GM23338 (cell line): Measurements from ENCODE around the gene RNU1-2. TPM values are rescaled to one million over a fixed set of nuclear protein-coding genes. Genes with fewer than 3 reads are reported as not detected.
"Not testable (repeated sequence)": the region's sequence is repeated elsewhere in the genome, so short reads cannot be mapped to it uniquely, and the experiment has no call there.

Experiments
- ATAC-seq: fragments of 200-7000 bp; cut with Tn5 transposase; 3 replicates; pipeline ENCODE4 v1.9.1; 2020
- DNase-seq: peaks from one replicate; pipeline ENCODE4 v3.0.0-alpha.2; 2015; ENCODE audit warnings: low spot score
- H2AFZ ChIP-seq: fragments of 200-600 bp; sonication (generic); 2 replicates; pipeline ENCODE4 v1.8.0; 2016; ENCODE audit warnings: antibody characterized with exemption, mild to moderate bottlenecking, moderate library complexity
- H3F3A ChIP-seq: fragments of 200-600 bp; sonication (generic); replicated peaks from 2 replicates; pipeline ENCODE4 v1.8.0; 2017; ENCODE audit warnings: antibody characterized with exemption, mixed run types, low read depth
- H3K27ac ChIP-seq: fragments of 200-600 bp; sonication (generic); 2 replicates; pipeline ENCODE4 v1.6.1; 2016; ENCODE audit warnings: low read depth
- H3K27me3 ChIP-seq: fragments of 200-600 bp; sonication (generic); 2 replicates; pipeline ENCODE4 v1.8.0; 2016; ENCODE audit warnings: mild to moderate bottlenecking, mixed run types, moderate library complexity; ENCODE audit not compliant: insufficient read depth
- H3K36me3 ChIP-seq: fragments of 200-600 bp; sonication (generic); 2 replicates; pipeline ENCODE4 v1.8.0; 2016; ENCODE audit warnings: mild to moderate bottlenecking; ENCODE audit not compliant: insufficient read depth
- H3K4me1 ChIP-seq: fragments of 200-600 bp; sonication (generic); 2 replicates; pipeline ENCODE4 v1.8.0; 2016; ENCODE audit warnings: mild to moderate bottlenecking, moderate library complexity; ENCODE audit not compliant: insufficient read depth
- H3K4me2 ChIP-seq: fragments of 200-600 bp; sonication (generic); 2 replicates; pipeline ENCODE4 v1.7.1; 2017; ENCODE audit warnings: mixed run types
- H3K4me3 ChIP-seq: fragments of 200-600 bp; sonication (generic); 2 replicates; pipeline ENCODE4 v1.6.1; 2016; ENCODE audit warnings: mixed run types
- H3K79me2 ChIP-seq: fragments of 200-600 bp; sonication (generic); replicated peaks from 2 replicates; pipeline ENCODE4 v1.8.0; 2017; ENCODE audit warnings: mild to moderate bottlenecking; ENCODE audit not compliant: insufficient read depth
- H3K9me2 ChIP-seq: fragments of 200-600 bp; sonication (generic); 2 replicates; pipeline ENCODE4 v1.8.0; 2017; ENCODE audit not compliant: insufficient read depth
- H4K20me1 ChIP-seq: fragments of 200-600 bp; sonication (generic); replicated peaks from 2 replicates; pipeline ENCODE4 v1.8.0; 2017; ENCODE audit warnings: mild to moderate bottlenecking; ENCODE audit not compliant: insufficient read depth
- H3K27ac Mint-ChIP-seq: 2 replicates; pipeline ENCODE4 v1.8.0; 2020; ENCODE audit warnings: inconsistent platforms, mild to moderate bottlenecking, moderate library complexity, mixed read lengths
- H3K27me3 Mint-ChIP-seq: 3 replicates; pipeline ENCODE4 v1.8.0; 2022; ENCODE audit warnings: low read depth, mild to moderate bottlenecking, moderate library complexity, mixed read lengths, inconsistent platforms; ENCODE audit not compliant: insufficient read depth, poor library complexity
- H3K36me3 Mint-ChIP-seq: 3 replicates; pipeline ENCODE4 v1.8.0; 2021; ENCODE audit warnings: low read depth, mild to moderate bottlenecking, inconsistent platforms, moderate library complexity, mixed read lengths
- H3K4me1 Mint-ChIP-seq: 3 replicates; pipeline ENCODE4 v1.8.0; 2020; ENCODE audit warnings: mild to moderate bottlenecking, inconsistent platforms, mixed read lengths
- H3K4me3 Mint-ChIP-seq: 3 replicates; pipeline ENCODE4 v1.8.0; 2021; ENCODE audit warnings: moderate library complexity, mild to moderate bottlenecking, inconsistent platforms, mixed read lengths
- H3K9me3 Mint-ChIP-seq: 3 replicates; pipeline ENCODE4 v1.8.0; 2020; ENCODE audit warnings: moderate library complexity, mild to moderate bottlenecking, inconsistent platforms, mixed read lengths
- EZH2 ChIP-seq: fragments of 200-600 bp; sonication (generic); IDR thresholded peaks from one replicate; pipeline ENCODE4 v1.8.0; 2017; ENCODE audit warnings: antibody characterized with exemption, mild to moderate bottlenecking, low read depth; ENCODE audit not compliant: unreplicated experiment
- EZH2phosphoT487 ChIP-seq: fragments of 200-600 bp; sonication (generic); IDR thresholded peaks from one replicate; pipeline ENCODE4 v1.8.1; 2018; ENCODE audit warnings: antibody characterized with exemption; ENCODE audit not compliant: unreplicated experiment
- JUNB ChIP-seq: IDR thresholded peaks from one replicate; pipeline ENCODE4 v1.6.1; 2016; ENCODE audit warnings: antibody characterized with exemption; ENCODE audit not compliant: unreplicated experiment
- NANOG ChIP-seq: IDR thresholded peaks from 2 replicates; pipeline ENCODE4 v1.6.1; 2016; ENCODE audit warnings: antibody characterized with exemption, borderline replicate concordance
- POLR2AphosphoS5 ChIP-seq: IDR thresholded peaks from 2 replicates; pipeline ENCODE4 v1.6.1; 2016; ENCODE audit warnings: antibody characterized with exemption, low read depth
- ZNF114 ChIP-seq: fragments of 250-450 bp; sonication (Bioruptor Pico); IDR thresholded peaks from 2 replicates; pipeline ENCODE4 v1.5.0; 2020; ENCODE audit warnings: mild to moderate bottlenecking, moderate library complexity
- ZNF331 ChIP-seq: fragments of 250-450 bp; sonication (Bioruptor Pico); IDR thresholded peaks from 2 replicates; pipeline ENCODE4 v1.5.0; 2020; ENCODE audit warnings: low read depth, mild to moderate bottlenecking, moderate library complexity
- polyA plus RNA-seq: library from polyadenylated mRNA; unstranded; fragments of >200 nt; fragmentation: Nextera tagmentation; extraction: Ambion mirVana; gene quantifications from 2 replicates; pipeline ENCODE4 v1.2.1, GENCODE V29; 2016
- total RNA-seq: library from RNA; depleted of rRNA; stranded (reverse); fragments of >200 nt; shearing (Covaris generic); gene quantifications from 2 replicates; pipeline ENCODE4 v1.2.3, GENCODE V29; 2014
- TF ChIP-seq, protein P1 (sequence below), 2 experiments: fragments of 200-600 bp in 1 of 2; sonication (generic) in 1 of 2; conservative IDR thresholded peaks; 2 replicates each; pipeline versions ENCODE4 v1.5.1 to v1.6.1; 2016 to 2017; ENCODE audit warnings: antibody characterized with exemption in 2 of 2, low read depth in 2 of 2, mild to moderate bottlenecking in 2 of 2, moderate library complexity in 1 of 2
- TF ChIP-seq, protein P2 (sequence below): IDR thresholded peaks from one replicate; pipeline ENCODE4 v1.6.1; 2018; ENCODE audit warnings: antibody characterized with exemption; ENCODE audit not compliant: unreplicated experiment
- TF ChIP-seq, protein P3 (sequence below): IDR thresholded peaks from 2 replicates; pipeline ENCODE4 v1.6.1; 2016; ENCODE audit warnings: antibody characterized with exemption

RNU1-2 gene
- total and polyA plus RNA-seq, 2 experiments from 2014 or later = not detected

DNA sequence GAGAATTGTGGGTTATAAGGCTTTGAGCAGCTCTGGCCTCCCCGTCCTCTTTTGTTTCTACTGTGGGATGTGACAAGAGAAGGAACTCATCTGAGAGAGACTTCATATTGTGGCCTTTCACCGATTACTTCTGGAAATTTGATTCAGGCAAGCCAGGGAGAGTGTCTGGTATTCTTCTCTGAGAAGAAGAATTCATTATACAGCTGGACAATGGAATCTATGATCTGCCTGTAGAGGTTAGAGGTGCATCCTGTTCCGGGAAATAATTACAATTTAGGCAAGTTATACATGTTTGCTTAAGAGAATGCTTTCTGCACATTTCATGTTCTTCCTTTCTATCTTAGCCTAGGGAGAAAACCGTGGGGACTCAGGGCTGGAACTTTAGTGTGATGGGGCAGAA is 12.8 kb upstream of the RNU1-2 start (continued):
- TF ChIP-seq, protein P1, sequence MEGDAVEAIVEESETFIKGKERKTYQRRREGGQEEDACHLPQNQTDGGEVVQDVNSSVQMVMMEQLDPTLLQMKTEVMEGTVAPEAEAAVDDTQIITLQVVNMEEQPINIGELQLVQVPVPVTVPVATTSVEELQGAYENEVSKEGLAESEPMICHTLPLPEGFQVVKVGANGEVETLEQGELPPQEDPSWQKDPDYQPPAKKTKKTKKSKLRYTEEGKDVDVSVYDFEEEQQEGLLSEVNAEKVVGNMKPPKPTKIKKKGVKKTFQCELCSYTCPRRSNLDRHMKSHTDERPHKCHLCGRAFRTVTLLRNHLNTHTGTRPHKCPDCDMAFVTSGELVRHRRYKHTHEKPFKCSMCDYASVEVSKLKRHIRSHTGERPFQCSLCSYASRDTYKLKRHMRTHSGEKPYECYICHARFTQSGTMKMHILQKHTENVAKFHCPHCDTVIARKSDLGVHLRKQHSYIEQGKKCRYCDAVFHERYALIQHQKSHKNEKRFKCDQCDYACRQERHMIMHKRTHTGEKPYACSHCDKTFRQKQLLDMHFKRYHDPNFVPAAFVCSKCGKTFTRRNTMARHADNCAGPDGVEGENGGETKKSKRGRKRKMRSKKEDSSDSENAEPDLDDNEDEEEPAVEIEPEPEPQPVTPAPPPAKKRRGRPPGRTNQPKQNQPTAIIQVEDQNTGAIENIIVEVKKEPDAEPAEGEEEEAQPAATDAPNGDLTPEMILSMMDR (conservative IDR thresholded peaks at IDR 0.05; ENCODE audit: low read depth in 2 of 2) = no peak
- TF ChIP-seq, protein P2, sequence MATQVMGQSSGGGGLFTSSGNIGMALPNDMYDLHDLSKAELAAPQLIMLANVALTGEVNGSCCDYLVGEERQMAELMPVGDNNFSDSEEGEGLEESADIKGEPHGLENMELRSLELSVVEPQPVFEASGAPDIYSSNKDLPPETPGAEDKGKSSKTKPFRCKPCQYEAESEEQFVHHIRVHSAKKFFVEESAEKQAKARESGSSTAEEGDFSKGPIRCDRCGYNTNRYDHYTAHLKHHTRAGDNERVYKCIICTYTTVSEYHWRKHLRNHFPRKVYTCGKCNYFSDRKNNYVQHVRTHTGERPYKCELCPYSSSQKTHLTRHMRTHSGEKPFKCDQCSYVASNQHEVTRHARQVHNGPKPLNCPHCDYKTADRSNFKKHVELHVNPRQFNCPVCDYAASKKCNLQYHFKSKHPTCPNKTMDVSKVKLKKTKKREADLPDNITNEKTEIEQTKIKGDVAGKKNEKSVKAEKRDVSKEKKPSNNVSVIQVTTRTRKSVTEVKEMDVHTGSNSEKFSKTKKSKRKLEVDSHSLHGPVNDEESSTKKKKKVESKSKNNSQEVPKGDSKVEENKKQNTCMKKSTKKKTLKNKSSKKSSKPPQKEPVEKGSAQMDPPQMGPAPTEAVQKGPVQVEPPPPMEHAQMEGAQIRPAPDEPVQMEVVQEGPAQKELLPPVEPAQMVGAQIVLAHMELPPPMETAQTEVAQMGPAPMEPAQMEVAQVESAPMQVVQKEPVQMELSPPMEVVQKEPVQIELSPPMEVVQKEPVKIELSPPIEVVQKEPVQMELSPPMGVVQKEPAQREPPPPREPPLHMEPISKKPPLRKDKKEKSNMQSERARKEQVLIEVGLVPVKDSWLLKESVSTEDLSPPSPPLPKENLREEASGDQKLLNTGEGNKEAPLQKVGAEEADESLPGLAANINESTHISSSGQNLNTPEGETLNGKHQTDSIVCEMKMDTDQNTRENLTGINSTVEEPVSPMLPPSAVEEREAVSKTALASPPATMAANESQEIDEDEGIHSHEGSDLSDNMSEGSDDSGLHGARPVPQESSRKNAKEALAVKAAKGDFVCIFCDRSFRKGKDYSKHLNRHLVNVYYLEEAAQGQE = no peak
- TF ChIP-seq NANOG = no peak
- TF ChIP-seq, protein P3, sequence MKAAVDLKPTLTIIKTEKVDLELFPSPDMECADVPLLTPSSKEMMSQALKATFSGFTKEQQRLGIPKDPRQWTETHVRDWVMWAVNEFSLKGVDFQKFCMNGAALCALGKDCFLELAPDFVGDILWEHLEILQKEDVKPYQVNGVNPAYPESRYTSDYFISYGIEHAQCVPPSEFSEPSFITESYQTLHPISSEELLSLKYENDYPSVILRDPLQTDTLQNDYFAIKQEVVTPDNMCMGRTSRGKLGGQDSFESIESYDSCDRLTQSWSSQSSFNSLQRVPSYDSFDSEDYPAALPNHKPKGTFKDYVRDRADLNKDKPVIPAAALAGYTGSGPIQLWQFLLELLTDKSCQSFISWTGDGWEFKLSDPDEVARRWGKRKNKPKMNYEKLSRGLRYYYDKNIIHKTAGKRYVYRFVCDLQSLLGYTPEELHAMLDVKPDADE = no peak
- TF ChIP-seq POLR2AphosphoS5 = no peak
- TF ChIP-seq ZNF331 (CRISPR knock-in tag) = no peak
- TF ChIP-seq EZH2phosphoT487 = no peak
- no peak for TF ChIP-seq JUNB
- TF ChIP-seq EZH2 = no peak
- no peak for TF ChIP-seq ZNF114 (CRISPR knock-in tag)

DNA sequence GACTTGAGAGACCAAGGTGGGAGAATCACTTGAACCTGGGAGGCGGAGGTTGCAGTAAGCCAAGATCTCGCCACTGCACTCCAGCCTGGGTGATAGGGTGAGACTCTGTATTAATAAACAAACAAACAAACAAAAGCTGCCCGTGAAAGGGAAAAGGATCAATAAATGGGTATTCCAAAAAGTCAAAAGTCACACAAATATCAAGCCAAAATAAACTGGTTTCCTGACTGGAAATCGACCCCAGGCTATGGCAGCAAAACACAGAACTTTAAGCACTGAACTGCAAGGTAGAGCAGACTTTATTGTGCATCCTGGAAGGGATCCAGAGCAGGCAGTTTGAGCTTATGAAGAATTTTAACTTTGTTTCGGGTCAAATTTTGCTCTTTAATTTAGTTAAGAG is 11.3 kb upstream of the RNU1-2 start:
- H3K27ac Mint-ChIP-seq, H3K4me3 Mint-ChIP-seq, ATAC-seq: not testable (repeated sequence)

More for the DNA sequence above, 11.3 kb upstream of the RNU1-2 start:
- H3K9me3 Mint-ChIP-seq, H3K36me3 Mint-ChIP-seq, H3K4me2 ChIP-seq, H2AFZ ChIP-seq, H3K79me2 ChIP-seq, H3K4me3 ChIP-seq, H4K20me1 ChIP-seq, H3K4me1 ChIP-seq, H3K9me2 ChIP-seq, H3K36me3 ChIP-seq, DNase-seq, H3K27me3 ChIP-seq, H3K27ac ChIP-seq: not testable (repeated sequence)
- peaks cover 14% of the 10 kb centered on the region; the same call in 1 of the 2 replicates for H3F3A ChIP-seq
- Mint-ChIP-seq H3K27me3 (peaks cover 11% of the 10 kb centered on the region), H3K4me1 (peaks cover 23% of the 10 kb centered on the region)
